NCI-H146 treated with DMSO at 0.1 percent for 48 hours (cell line): Measurements from ENCODE around the gene LPGAT1.
"Not testable (repeated sequence)": the region's sequence is repeated elsewhere in the genome, so short reads cannot be mapped to it uniquely, and the experiment has no call there.

Experiments
- DNase-seq: peaks from one replicate; lab custom pipeline; 2025; ENCODE audit not compliant: unreplicated experiment; lab: John Stamatoyannopoulos, UW

LPGAT1 gene

DNA sequence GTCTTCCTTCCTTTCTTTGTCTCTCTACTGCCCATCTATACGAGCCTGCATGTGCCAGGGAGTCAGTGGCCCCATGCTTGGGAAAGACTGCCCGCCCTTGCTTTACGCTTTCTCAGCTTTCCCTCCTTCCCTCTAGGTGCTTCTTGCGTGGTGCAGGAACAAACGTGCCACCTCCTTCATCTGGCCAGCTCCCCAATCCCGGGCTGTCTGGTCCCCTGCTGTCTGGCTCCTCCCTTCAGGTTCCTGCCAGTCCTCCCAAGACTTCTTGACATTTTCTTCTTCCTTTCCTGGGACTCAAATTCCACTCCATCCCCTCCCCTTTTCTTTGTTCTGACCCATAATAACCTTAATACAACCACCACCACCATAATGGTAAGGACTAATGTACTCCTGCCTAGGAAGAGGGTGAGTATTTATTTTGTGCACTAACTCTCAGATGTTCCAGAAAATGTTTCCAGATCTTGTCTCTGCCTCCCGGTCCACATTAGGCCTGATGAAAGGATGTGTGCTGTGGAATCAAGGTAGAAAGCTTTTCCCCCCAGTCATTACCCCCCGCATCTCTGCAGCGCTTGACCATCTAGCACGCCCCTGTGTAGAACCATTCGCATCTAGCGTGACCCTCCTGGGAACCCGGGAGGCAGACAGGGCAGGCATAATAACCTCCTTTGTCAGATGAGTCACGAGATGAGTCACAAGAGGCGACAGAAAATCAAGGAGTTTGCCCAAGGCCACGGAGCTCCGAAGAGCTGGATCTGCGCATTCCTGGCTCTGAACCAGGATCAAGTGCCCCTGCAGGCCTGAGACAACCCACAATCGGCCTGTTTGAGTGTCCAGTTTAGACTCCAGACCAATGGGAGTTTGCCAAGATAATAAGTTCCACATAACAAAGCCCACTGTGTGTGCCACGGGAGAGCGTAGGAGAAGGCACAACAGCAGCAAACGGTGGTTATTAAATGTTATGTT is 95.1 kb downstream of the LPGAT1 start:
- no peak for DNase-seq

DNA sequence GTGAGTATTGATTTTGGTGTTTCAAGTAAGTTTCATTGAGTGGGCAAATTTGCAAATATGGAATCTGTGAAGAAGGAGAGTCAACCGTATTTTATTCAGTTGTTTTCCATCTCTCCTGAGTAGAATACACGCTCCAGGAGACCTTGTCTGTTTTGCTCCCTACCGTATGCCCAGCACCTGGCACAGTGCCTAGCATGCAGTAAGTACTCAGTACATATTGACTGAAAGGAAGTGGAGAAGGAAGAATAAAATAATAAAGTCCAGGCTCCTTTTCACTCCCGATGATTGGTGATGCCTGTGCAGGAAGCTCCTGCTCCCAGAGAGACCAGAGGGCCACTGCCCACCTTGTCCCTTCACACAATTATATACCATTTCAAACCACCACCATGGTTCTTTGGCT is 95.8 kb downstream of the LPGAT1 start:
- no peak for DNase-seq

DNA sequence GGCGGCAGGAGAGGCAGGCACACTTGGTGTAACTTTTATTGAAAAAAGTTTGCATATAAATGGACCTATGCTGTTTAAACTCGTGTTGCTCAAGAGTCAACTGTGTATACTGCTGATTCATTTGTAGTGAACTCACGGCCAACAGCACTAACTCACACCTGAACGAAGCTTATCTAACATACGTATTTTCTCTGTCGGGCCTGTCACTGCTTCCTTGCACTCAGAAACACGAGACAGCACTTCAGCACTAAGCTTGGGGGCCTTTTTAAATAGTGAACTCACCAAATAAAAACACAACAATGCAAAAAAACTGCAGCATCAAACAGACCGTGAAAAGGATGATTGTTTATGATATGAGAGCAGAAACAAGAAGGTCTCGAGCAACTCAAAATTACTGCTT is 96.2 kb downstream of the LPGAT1 start:
- DNase-seq = no peak

DNA sequence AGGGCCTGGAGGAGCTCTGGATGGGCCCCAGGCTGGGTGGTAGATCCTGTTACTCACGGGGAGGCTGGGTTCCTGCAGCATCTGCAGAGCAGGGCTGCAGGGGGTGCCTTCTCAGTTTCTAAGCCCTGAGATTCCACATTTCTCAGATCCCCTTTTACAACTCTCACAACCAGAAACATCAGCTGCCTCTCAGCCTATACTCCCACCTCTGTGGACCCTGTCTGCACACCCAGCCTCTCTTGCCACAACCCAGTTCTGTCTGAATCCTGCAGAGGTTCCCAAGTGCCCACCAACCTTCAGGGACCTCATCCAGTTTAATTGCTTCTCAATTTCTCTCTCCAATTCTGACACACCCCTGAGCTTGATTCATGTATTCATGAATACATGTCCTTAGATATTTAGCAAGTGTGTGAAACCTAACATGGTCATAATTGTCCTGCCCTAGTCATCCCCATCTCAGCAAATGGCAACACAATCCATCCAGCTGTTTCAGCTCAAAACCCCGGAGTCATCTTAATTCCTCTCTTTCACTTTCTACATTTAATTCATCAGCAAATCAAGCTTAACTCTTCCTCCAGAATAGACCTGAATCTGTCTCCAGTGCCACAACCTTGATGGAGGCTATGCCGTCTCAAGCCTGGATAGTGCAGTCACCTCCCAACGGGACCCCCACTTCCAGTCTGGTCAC is 98.1 kb downstream of the LPGAT1 start:
- no peak for DNase-seq

DNA sequence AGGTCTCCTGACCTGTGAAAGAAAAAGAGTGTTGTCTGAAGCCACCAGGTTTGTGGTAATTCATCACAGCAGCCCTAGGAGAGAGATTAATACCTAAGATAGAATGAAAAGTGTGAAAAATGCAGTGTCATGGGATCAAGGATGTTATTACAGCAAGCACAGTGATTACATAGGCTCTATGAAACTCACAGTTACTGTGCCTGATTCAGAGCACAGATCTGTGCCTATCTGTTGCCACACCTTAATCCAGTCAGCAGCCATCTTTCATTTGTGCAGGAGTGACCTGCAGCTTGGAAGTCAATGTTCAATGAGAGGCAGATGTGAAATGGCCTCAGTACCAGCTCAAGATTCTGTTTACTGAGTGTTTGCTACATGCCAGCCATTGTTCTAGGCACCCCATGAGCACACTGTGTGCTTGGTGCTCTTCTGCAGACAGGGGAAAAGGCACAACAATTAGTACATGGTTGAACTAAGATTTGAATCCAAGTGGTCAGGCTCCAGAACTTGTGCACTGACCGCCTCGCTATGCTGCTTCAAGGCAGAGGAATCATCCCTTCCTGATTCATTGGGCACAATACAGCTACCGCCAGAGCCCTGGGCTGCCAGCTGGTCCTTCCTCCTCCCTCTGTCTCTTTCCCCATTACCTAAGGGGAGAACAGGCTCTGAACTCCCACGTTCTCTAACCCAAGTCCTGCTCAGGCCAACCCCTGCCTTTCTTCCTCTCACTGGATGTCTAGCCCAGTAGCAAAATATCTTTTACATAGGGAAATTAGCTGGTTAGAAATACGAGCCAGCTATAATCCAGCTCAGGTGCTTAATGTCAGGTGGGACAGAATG is 98.9 kb downstream of the LPGAT1 start:
- no peak for DNase-seq

DNA sequence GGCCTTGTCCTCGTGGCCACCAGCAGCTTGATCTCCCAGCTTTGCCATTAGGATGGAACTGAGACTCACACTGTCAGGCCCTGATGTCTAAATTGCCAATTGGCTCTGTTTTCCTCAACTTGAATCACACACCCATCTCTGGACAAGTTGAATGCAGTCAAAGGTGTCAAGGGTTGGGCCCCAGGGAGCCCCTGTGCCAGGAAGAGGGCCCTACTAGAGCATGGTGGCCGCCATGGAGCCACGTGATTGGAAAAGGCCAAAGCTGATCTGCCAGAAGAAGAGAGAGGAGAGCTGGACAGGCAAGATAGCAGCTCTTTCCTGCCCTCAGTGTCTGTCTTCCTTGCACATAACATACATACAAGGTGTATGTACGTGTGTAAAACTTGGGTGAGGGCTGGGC is 100.2 kb downstream of the LPGAT1 start:
- no peak for DNase-seq

DNA sequence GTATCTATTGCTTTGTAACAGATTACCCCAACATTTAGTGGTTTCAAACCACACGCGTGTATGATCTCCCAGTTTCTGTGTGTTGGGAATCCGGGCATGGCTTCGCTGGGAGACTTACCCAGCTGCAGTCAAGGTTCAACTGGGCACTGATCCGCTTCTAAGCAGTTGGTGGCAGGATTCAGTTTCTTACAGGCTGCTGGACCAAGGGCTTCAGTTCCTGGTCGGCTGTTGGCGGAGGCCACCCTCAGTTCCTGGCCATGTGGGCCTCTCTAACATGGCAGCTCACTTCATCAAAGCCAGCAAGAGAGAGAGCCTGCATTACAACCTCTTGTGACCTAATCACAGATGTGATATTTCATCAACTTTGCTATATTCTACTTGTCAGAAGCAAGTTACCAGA is 101.3 kb downstream of the LPGAT1 start:
- no peak for DNase-seq

DNA sequence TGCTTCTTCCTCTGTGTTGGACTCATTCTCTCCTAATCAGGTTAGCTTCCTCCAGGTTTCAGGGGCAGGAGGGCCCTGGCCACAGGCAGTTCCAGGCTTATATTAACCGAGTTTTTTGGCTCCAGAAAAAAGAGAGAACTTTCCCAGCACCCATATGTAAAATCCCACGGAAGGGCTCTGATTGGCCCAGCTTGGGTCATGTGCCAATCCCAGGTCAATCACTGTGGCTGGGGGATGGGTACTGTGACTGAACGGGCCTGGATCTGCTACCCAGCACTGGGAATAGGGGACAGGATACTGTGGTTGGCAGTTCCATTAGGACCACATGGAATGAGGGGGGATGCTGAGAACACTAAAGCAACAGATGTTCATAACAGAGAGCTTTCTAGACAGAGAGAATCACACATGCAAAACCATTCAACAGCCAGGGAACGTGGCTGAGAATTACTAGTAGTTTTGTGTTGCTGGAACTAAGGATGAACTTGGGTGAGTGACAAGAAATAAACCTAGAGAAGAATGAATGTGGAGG is 104.0 kb downstream of the LPGAT1 start:
- DNase-seq = no peak

DNA sequence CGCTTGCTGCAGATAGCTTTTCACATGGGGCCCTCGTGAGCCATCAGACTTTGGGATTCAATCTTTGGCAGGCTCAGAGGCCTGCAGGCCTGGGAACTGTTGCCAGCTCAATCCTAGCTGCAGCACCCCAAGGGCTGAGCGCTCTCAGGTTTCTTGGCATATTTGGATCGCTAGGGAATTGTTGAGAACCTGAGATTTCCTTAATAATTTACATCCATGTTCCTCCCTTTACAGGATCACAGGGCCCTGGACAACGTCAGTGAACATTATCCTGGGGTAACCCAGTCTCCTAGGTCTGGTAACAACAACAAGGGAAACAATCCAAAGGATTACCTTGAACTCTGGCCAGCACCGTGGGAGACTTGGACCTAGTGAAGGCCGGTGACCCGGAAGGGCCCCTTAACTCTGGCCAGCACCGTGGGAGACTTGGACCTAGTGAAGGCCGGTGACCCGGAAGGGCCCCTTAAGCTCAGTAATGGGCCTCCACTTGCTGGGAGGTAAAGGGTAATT is 105.8 kb downstream of the LPGAT1 start:
- no peak for DNase-seq

DNA sequence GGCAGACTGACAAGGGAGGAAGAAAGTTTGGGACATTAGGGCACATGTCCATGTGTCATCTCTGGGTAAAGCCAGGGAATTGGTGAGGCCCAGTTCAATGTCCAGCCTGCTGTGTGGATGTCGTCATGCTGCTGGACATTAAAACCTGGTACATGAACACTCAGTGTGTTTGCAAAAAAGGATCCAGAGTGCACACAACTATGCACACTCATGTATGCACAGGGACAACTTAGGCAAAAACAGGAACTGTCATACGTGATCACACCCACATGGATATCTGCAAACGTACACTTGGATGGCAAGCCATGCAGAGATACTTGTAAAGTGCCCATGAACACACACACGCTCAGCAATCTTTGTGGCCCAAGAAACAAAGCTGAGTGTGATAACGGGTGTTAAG is 107.3 kb downstream of the LPGAT1 start:
- DNase-seq = no peak

DNA sequence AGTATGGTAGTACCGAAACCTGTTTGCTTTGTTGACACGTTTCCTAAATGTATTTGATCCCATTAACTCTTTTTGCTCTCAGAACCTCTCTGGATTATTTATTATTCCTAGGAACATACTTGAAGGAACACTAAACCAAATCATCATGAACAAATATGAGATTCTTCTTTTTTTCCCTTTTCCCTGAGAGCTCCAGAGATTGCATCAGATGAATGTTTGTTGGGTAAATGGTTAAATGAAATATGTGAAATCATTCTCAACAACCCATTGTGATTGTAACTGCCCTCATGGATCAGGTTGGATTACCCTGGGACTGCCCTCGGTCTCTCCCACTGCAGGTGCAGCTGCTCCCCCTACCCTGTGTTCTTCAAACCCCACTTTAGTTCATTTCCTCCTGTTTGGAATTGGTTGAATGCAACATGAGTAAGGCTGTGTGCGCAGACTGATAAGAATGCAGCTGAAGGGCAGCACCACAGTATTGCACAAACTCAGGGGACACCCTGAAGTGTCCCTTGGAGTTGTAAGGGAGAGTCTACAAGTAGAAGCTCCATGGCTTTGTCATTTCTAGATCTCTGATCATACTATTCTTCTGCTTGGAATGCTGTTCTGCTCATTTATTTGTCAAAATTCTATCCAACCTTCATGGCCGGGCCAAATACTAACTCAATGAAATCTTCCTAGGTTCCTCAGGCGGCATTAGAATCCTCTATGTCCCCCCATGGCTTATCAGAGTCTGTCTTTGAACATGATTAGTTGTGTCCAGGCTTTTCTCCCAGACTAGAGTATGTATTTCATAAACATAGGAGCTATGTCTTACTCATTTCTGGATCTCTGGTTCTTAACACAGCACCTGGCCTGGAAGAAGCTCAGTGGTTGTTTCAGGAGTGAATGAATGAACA is 108.0 kb downstream of the LPGAT1 start:
- no peak for DNase-seq

DNA sequence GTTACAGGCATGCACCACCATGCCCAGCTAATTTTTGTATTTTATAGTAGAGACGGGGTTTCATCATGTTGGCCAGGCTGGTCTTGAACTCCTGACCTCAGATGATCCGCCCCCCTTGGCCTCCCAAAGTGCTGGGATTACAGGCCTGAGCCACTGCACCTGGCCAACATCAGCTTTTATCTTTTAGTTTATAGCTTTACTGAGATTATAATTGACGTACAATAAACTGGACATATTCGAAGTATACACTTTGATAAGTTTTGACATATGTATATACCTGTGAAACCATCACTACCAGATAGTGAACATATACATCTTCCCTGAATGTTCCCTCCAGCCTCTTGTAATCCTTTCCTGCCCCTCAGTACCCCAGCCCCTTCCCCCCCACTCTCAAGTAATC is 114.0 kb downstream of the LPGAT1 start:
- DNase-seq = not testable (repeated sequence)

DNA sequence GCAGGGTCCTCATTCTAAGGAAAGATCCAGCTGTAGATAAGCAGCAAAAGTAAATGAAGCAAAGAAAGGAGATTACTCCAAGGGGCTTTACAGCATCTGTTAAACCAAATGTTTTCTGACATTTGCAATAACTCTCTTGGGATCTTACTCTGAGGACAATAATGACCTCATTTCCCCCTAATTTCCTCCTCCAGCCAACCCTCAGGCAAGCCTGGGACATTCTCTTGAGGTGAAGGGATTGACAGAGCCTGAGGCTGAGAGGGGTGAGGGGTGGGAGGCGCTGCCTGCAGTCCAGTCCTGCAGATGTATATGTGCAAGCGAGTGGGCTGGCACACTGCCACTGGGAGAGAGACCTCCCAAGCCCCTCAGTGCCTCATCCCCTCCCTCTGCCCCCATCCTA is 114.6 kb downstream of the LPGAT1 start:
- DNase-seq = no peak

DNA sequence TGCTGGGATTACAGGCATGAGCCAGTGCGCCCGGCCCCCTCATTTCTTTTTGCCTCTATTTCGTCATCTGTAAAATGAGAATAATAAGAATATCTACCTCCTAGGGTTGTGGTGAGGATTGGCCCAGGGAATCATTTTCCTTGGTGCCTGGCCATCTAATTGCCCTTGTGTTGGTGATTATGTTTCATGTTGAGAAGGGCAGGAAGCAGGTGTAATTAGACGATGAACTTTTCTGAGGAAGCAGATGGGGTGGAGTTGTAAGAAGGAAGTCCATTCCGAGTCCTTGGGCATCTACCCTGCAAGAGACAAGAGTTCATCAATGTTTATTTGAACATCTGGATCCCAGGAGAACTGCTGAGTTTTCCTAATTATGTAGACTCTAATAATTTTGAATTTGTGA is 116.4 kb downstream of the LPGAT1 start:
- DNase-seq = no peak

DNA sequence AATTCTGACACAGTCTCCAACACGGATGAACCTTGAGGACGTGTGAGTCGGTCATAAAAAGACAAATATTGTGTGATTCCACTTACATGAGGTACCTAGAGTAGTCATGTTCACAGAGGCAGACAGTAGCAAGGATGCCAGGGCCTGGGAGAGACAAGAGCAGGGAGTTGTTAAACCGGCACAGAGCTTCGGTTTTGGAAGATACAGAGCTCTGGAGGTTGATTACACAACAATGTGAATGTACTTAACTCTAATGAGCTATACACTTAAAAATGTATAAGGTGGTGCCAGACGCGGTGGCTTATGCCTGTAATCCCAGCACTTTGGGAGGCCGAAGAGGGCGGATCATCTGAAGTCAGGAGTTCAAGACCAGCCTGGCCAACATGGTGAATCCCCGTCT is 117.3 kb downstream of the LPGAT1 start:
- no peak for DNase-seq

DNA sequence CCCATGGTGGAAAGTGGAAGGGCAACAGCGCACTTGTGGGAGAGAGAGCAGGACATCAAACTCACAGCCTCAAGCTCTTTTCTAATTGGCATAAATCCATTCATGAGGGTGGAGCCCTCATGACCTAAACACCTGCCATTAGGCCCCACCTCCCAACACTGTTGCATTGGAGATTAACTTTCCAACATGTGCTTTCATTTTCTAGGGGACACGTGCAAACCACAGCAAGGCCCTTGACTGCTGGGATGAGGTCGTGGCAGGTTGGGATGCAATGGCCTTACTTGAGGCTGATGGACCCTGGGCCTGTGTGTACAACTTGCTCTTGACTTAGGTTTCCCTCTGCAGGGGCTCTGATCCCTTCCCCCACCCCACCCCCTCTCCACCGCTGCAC is 119.3 kb downstream of the LPGAT1 start:
- DNase-seq = no peak

DNA sequence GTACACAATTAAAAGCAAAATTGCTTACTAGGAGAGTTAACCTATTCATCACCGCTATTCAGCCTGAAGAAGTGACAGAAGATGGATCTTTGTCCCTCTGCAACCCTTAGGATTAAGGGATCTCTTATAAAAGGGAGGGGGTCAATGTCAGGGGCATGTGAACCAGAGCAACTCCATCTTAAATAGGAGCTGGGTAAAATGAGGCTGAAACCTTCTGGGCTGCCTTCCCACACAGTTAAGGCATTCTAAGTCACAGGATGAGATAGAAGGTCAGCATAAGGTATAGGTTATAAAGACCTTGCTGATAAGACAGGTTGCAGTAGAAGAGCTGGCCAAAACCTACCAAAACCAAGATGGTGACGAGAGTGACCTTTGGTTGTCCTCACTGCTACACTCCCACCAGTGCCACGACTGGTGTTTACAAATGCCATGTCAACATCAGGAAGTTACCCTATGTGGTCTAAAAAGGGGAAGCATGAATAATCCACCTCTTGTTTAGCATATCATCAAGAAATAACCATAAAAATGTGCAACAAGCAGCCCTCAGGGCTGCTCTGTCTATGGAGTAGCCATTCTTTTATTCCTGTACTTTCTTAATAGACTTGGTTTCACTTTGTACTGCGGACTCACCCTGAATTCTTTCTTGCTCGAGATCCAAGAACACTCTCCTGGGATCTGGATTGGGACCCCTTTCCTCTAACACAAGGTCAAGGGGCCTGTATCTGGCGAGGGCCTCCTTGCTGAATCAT is 119.8 kb downstream of the LPGAT1 start:
- no peak for DNase-seq

DNA sequence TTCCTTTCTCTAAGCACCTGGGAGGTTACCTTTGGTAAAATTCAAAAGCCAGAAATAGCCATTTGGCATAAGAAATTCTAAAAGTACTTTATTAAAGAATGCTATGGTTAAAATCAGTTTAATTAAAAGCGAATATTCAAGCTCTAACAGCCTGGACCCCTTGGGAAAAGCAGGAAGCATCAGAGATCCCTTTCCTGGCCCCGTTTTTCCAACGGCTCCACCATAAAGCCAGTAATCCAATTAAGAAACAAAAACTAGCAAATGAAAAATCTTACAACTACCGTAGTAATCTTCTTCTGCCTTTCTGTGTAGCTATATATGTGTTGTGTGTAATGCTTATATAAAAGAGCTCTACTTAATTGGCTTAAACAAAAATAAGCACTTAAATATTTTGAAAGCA is 121.6 kb downstream of the LPGAT1 start:
- no peak for DNase-seq

DNA sequence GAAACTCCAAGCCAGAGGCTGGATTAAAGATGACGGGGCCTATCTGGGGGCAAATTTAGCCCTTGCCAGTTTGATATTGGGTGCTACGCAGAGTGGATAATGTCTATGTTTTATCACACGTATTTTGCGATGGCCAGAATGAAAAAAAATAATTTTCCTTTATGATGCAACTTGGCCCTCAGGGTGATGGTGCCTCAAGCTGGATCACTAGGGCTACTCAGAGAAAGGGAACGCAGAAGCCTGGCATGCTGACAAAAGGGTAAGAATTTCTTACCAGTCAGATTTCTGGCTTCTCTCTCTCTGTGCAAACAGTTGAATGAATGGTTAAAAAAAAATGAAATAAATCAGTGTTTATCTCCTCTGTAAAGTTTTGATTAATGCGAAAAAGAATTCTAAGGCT is 122.6 kb downstream of the LPGAT1 start:
- no peak for DNase-seq
